OCI-LY7 (cell line): ENCODE measurements around the gene RSRP1. TPM values are rescaled to one million over a fixed set of nuclear protein-coding genes. Genes with fewer than 3 reads are reported as not detected.

Experiments
- BruUV-seq: library from RNA; stranded (reverse); fragments of 400-500 nt; replicated peaks from 2 replicates; lab custom pipeline; 2021; lab: Mats Ljungman, UMichigan
- CTCF ChIA-PET: fragments of 300-600 bp; sonication (Branson Sonifier 250); formaldehyde crosslinking; loops from one replicate; lab custom pipeline; 2022; ENCODE audit warnings: antibody characterized with exemption; ENCODE audit not compliant: unreplicated experiment; lab: Charles Lee
- POLR2A ChIA-PET: fragments of 300-600 bp; sonication (Branson Sonifier 250); formaldehyde crosslinking; loops from one replicate; lab custom pipeline; 2022; ENCODE audit warnings: antibody characterized with exemption; lab: Charles Lee
- DNase-seq: peaks from one replicate; pipeline ENCODE4 v3.0.0-alpha.2; 2015; ENCODE audit warnings: low spot score
- H2AFZ ChIP-seq: fragments of 200-600 bp; sonication (generic), shearing (Covaris generic); 2 replicates; pipeline ENCODE4 v1.6.1; 2014; ENCODE audit warnings: mild to moderate bottlenecking, antibody characterized with exemption, low read length, moderate library complexity
- H3K27ac ChIP-seq: fragments of 200-600 bp; sonication (generic); 2 replicates; pipeline ENCODE4 v1.5.1; 2014; ENCODE audit warnings: mixed run types, low read depth, mild to moderate bottlenecking, moderate library complexity, low read length, inconsistent platforms; ENCODE audit not compliant: poor library complexity, severe bottlenecking
- H3K36me3 ChIP-seq: fragments of 200-600 bp; sonication (generic); 2 replicates; pipeline ENCODE4 v1.6.1; 2014; ENCODE audit warnings: mild to moderate bottlenecking, antibody characterized with exemption, low read length, moderate library complexity, mixed read lengths; ENCODE audit not compliant: insufficient read depth
- H3K4me1 ChIP-seq: fragments of 200-600 bp; sonication (generic); 2 replicates; pipeline ENCODE4 v1.5.1; 2014; ENCODE audit warnings: mild to moderate bottlenecking, low read length; ENCODE audit not compliant: insufficient read depth, poor library complexity, severe bottlenecking
- H3K4me2 ChIP-seq: fragments of 200-600 bp; sonication (generic); 2 replicates; pipeline ENCODE4 v1.6.1; 2014; ENCODE audit warnings: mild to moderate bottlenecking, low read length
- H3K4me3 ChIP-seq: fragments of 200-600 bp; sonication (generic); 2 replicates; pipeline ENCODE4 v1.5.1; 2014; ENCODE audit warnings: mild to moderate bottlenecking, low read depth, low read length; ENCODE audit not compliant: poor library complexity, severe bottlenecking
- H3K79me2 ChIP-seq: fragments of 200-600 bp; sonication (generic); 2 replicates; pipeline ENCODE4 v1.6.1; 2016; ENCODE audit warnings: low read depth, mild to moderate bottlenecking, low read length, moderate library complexity, mixed read lengths; ENCODE audit not compliant: insufficient read depth
- H3K9me2 ChIP-seq: fragments of 200-600 bp; sonication (generic); 2 replicates; pipeline ENCODE4 v1.6.1; 2016; ENCODE audit warnings: mild to moderate bottlenecking, low read length, mixed read lengths; ENCODE audit not compliant: insufficient read depth
- H3K9me3 ChIP-seq: fragments of 200-600 bp; sonication (generic); 2 replicates; pipeline ENCODE4 v1.6.1; 2014; ENCODE audit warnings: mild to moderate bottlenecking, mixed run types, low read length, mixed read lengths
- H4K20me1 ChIP-seq: fragments of 200-600 bp; sonication (generic); 2 replicates; pipeline ENCODE4 v1.6.1; 2014; ENCODE audit warnings: mild to moderate bottlenecking, antibody characterized with exemption, low read length, moderate library complexity, mixed read lengths; ENCODE audit not compliant: insufficient read depth
- CTCF ChIP-seq: fragments of 200-600 bp; sonication (generic); conservative IDR thresholded peaks from 2 replicates; pipeline ENCODE4 v1.5.1; 2014; ENCODE audit warnings: mild to moderate bottlenecking, antibody characterized with exemption, low read length, moderate library complexity, mixed read lengths
- EZH2phosphoT487 ChIP-seq: fragments of 200-600 bp; sonication (generic); IDR thresholded peaks from 2 replicates; pipeline ENCODE4 v1.6.1; 2018; ENCODE audit warnings: low read depth, borderline replicate concordance, mild to moderate bottlenecking, mixed run types, antibody characterized with exemption, low read length, moderate library complexity, mixed read lengths
- intact Hi-C: fragments of 100-400 bp; cut with micrococcal nuclease; formaldehyde crosslinking; loops from one replicate; pipeline ENCODE4 v1.10.0; 2022; ENCODE audit not compliant: unreplicated experiment
- total RNA-seq, 2 experiments: library from RNA; depleted of rRNA in 1 of 2; stranded (reverse); fragments of >200 nt in 1 of 2; shearing (Covaris generic) in 1 of 2; gene quantifications; 2 replicates each; pipeline ENCODE4 v1.2.3, GENCODE V29; 2014 to 2022

The RSRP1 gene
- total RNA-seq, 2 experiments from 2014 or later = 141 to 146 TPM

- H3K4me2 ChIP-seq = no peak overlapping the region
Measured at GRCh38 chr1:25223471-25223870, 23.8 kb downstream of the RSRP1 start.

GRCh38 chr1:25222606-25223005 lies 24.6 kb downstream of the RSRP1 start:
- no TSS peak for BruUV-seq
- no peak overlapping the region for H3K4me3 ChIP-seq
- H4K20me1 ChIP-seq = no peaks in the 10 kb centered on the region
- CTCF ChIA-PET = no interaction called here
- POLR2A ChIA-PET = no interaction called here
- no peak overlapping the region for H2AFZ ChIP-seq
- H3K4me2 ChIP-seq = no peak overlapping the region
- H3K36me3 ChIP-seq = peaks cover 65% of the 10 kb centered on the region
- H3K27ac ChIP-seq = no peak overlapping the region
- H3K9me3 ChIP-seq = no peaks in the 10 kb centered on the region
- no peaks in the 10 kb centered on the region for H3K4me1 ChIP-seq
- no peak for TF ChIP-seq CTCF
- TF ChIP-seq EZH2phosphoT487 = no peak
- no peaks in the 10 kb centered on the region for H3K79me2 ChIP-seq
- intact Hi-C loops = no loop called here
- no peaks in the 10 kb centered on the region for H3K9me2 ChIP-seq
- no peak for DNase-seq

More at GRCh38 chr1:25223471-25223870, 23.8 kb downstream of the RSRP1 start:
- intact Hi-C loops = no loop called here
- Histone ChIP-seq H4K20me1 (no peaks in the 10 kb centered on the region), H3K27ac (no peak overlapping the region), H3K79me2 (no peaks in the 10 kb centered on the region), H3K4me3 (no peak overlapping the region), H2AFZ (no peak overlapping the region), H3K9me3 (no peaks in the 10 kb centered on the region), H3K36me3 (peaks cover 73% of the 10 kb centered on the region), H3K9me2 (no peaks in the 10 kb centered on the region), H3K4me1 (no peaks in the 10 kb centered on the region)
- no TSS peak for BruUV-seq
- ChIA-PET POLR2A (no interaction called here), CTCF (no interaction called here)
- no peak for DNase-seq
- TF ChIP-seq EZH2phosphoT487 (no peak), CTCF (no peak)

- POLR2A ChIA-PET = no interaction called here
- no peak overlapping the region for H2AFZ ChIP-seq
- TF ChIP-seq EZH2phosphoT487 (no peak), CTCF (no peak)
- H3K79me2 ChIP-seq = no peaks in the 10 kb centered on the region
- no peak overlapping the region for H3K27ac ChIP-seq
- intact Hi-C loops = no loop called here
- no peaks in the 10 kb centered on the region for H3K9me2 ChIP-seq
- no peak for DNase-seq
- peaks cover 49% of the 10 kb centered on the region for H3K36me3 ChIP-seq
- BruUV-seq = no TSS peak
- H3K4me1 ChIP-seq = peaks cover 7% of the 10 kb centered on the region
- no peak overlapping the region for H3K4me3 ChIP-seq
- no peak overlapping the region for H3K4me2 ChIP-seq
- no peaks in the 10 kb centered on the region for H3K9me3 ChIP-seq
- no peaks in the 10 kb centered on the region for H4K20me1 ChIP-seq
- CTCF ChIA-PET = no interaction called here
Measured at GRCh38 chr1:25220666-25221065, 26.6 kb downstream of the RSRP1 start.
